Measurements from ENCODE around the gene SPATA32.
A peak's percentile ranks its signal among the peaks of the same experiment; 100 is the strongest.

Gene SPATA32

GRCh38 chr17:45227926-45228762 is 33.8 kb downstream of the SPATA32 start:
- TF ChIP-seq CTCF (IDR thresholded peaks at IDR 0.05; ENCODE audit: low read depth, low read length, missing control alignments): no peak
- no peak for DNase-seq (ENCODE audit: low read depth)
- H3K4me3 ChIP-seq (ENCODE audit: low read depth, low read length): peak overlapping the region; percentile 29

GRCh38 chr17:45227101-45227925 is 34.6 kb downstream of the SPATA32 start:
- no peak for TF ChIP-seq CTCF (IDR thresholded peaks at IDR 0.05; ENCODE audit: low read depth, low read length, missing control alignments)
- DNase-seq (ENCODE audit: low read depth): peak; percentile 61
- H3K4me3 ChIP-seq (ENCODE audit: low read depth, low read length): peak overlapping the region; percentile 84

GRCh38 chr17:45226576-45226975 is 35.3 kb downstream of the SPATA32 start:
- no peak for TF ChIP-seq CTCF (IDR thresholded peaks at IDR 0.05; ENCODE audit: low read depth, low read length, missing control alignments)
- H3K4me3 ChIP-seq (ENCODE audit: low read depth, low read length): peak overlapping the region; percentile 84
- no peak for DNase-seq (ENCODE audit: low read depth)

GRCh38 chr17:45225964-45226530 is 35.8 kb downstream of the SPATA32 start:
- H3K4me3 ChIP-seq (ENCODE audit: low read depth, low read length): peak overlapping the region; percentile 84
- no peak for TF ChIP-seq CTCF (IDR thresholded peaks at IDR 0.05; ENCODE audit: low read depth, low read length, missing control alignments)
- peak; percentile 92 for DNase-seq (ENCODE audit: low read depth)

- no peak for DNase-seq (ENCODE audit: low read depth)
- H3K4me3 ChIP-seq (ENCODE audit: low read depth, low read length): peak overlapping the region; percentile 84
- TF ChIP-seq CTCF (IDR thresholded peaks at IDR 0.05; ENCODE audit: low read depth, low read length, missing control alignments): no peak
These were observed 36.7 kb downstream of the SPATA32 start for GRCh38 chr17:45225051-45225700.

GRCh38 chr17:45224671-45225050 is 37.2 kb downstream of the SPATA32 start:
- peak overlapping the region; percentile 84 for H3K4me3 ChIP-seq (ENCODE audit: low read depth, low read length)
- DNase-seq (ENCODE audit: low read depth): no peak
- no peak for TF ChIP-seq CTCF (IDR thresholded peaks at IDR 0.05; ENCODE audit: low read depth, low read length, missing control alignments)
